ENCODE data around the gene HGFAC. TPM values are rescaled to one million over a fixed set of nuclear protein-coding genes. Genes with fewer than 3 reads are reported as not detected.

The HGFAC gene
- total RNA-seq, 4 donors from 2014 or later, result 0.38 TPM; not detected in 3

- TF ChIP-seq POLR2A (IDR thresholded peaks at IDR 0.05) (no peak), CTCF (IDR thresholded peaks at IDR 0.05) (no peak)
- no peak overlapping the region for H3K4me3 ChIP-seq
- peaks cover 0 to 84% (median 10%) of the 10 kb centered on the region in 4 donors for H3K27me3 ChIP-seq
- no peaks in the 10 kb centered on the region for H3K9me3 ChIP-seq
- intact Hi-C loops (cut with DNase I), result no loop called here
- H3K4me1 ChIP-seq, result peaks cover 4 to 25% (median 9%) of the 10 kb centered on the region in 3 donors
- 59 to 75% methylated on average over 2 to 20 of the region's 40 CpGs for WGBS, 2 donors
- no peak for DNase-seq
- H3K36me3 ChIP-seq, result no peaks in the 10 kb centered on the region
- no peak overlapping the region for H3K27ac ChIP-seq
Measured at GRCh38 chr4:3466691-3467600, 25.2 kb downstream of the HGFAC start.

GRCh38 chr4:3467601-3468031 is 25.8 kb downstream of the HGFAC start:
- DNase-seq, result no peak
- no peaks in the 10 kb centered on the region for H3K36me3 ChIP-seq
- intact Hi-C loops (cut with DNase I), result no loop called here
- no peaks in the 10 kb centered on the region for H3K9me3 ChIP-seq
- H3K4me1 ChIP-seq, result peaks cover 4 to 19% (median 9%) of the 10 kb centered on the region in 3 donors
- peaks cover 0 to 84% (median 10%) of the 10 kb centered on the region in 4 donors for H3K27me3 ChIP-seq
- H3K27ac ChIP-seq, result no peak overlapping the region
- no peak overlapping the region for H3K4me3 ChIP-seq
- TF ChIP-seq POLR2A (IDR thresholded peaks at IDR 0.05) (no peak), CTCF (IDR thresholded peaks at IDR 0.05) (no peak)
- WGBS, 2 donors, result 78 to 81% methylated on average over 4 to 9 of the region's 15 CpGs

GRCh38 chr4:3468154-3468553 is 26.4 kb downstream of the HGFAC start:
- no peak overlapping the region for H3K27ac ChIP-seq
- H3K4me1 ChIP-seq, result peaks cover 5 to 18% (median 7%) of the 10 kb centered on the region in 3 donors
- WGBS, 2 donors, result 88 to 95% methylated on average over 10 of the region's 10 CpGs
- no peaks in the 10 kb centered on the region for H3K36me3 ChIP-seq
- intact Hi-C loops (cut with DNase I), result no loop called here
- H3K27me3 ChIP-seq, result peaks cover 0 to 84% (median 9%) of the 10 kb centered on the region in 4 donors
- TF ChIP-seq CTCF (IDR thresholded peaks at IDR 0.05) (no peak), POLR2A (IDR thresholded peaks at IDR 0.05) (no peak)
- no peak for DNase-seq
- no peaks in the 10 kb centered on the region for H3K9me3 ChIP-seq
- no peak overlapping the region for H3K4me3 ChIP-seq

GRCh38 chr4:3468804-3469203 is 27.0 kb downstream of the HGFAC start:
- no peak for TF ChIP-seq CTCF (IDR thresholded peaks at IDR 0.05)
- no peak overlapping the region for H3K4me3 ChIP-seq
- peaks cover 0 to 84% (median 4%) of the 10 kb centered on the region in 4 donors for H3K27me3 ChIP-seq
- no peaks in the 10 kb centered on the region for H3K36me3 ChIP-seq
- no peaks in the 10 kb centered on the region for H3K9me3 ChIP-seq
- no peak for DNase-seq
- intact Hi-C loops (cut with DNase I), result no loop called here
- H3K4me1 ChIP-seq, result peaks cover under 1 to 16% (median 4%) of the 10 kb centered on the region in 3 donors
- H3K27ac ChIP-seq, result no peak overlapping the region
- 91 to 96% methylated on average over 10 to 11 of the region's 11 CpGs for WGBS, 2 donors

Data from esophagus squamous epithelium (tissue), 5 donors.